ENCODE data around the gene DGKA.

DGKA gene

DNA sequence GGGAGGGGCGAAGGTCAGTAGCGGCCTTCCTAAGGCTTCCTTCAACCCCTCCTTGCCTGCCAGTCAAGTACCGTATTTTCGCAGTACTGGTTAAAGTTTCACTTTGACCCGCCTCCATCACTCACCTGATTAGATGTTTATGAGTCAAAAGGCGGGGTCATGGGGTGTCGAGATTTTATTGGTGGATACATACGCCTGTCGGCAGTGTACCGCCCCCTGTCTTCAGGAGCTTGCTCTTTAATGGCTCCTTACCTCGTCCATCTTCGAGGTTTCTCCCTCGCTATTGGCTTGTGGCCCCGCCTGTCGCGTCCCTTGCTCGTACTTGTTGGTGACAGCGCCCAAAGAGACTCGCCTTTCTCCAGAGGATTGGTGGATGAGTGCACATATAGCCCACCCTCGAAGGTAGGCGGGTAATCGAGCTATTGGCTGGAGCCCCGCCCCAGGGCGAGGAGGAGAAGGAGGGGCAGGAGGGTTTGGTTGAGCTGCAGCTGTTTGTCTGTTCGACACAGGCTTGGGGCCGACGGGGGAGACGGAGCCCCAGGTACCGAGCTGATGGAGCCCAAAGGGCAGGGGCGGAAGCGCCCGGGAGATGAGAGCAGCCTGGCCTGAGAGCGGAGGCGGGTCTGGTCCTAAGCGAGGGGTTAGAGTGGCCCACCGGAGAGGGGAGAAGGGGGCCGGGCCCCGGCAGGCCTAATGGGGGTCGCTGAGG lies 42.8 kb downstream of the DGKA start, which contains the start of gene RAB5B (continued):
- TF ChIP-seq, protein P1, sequence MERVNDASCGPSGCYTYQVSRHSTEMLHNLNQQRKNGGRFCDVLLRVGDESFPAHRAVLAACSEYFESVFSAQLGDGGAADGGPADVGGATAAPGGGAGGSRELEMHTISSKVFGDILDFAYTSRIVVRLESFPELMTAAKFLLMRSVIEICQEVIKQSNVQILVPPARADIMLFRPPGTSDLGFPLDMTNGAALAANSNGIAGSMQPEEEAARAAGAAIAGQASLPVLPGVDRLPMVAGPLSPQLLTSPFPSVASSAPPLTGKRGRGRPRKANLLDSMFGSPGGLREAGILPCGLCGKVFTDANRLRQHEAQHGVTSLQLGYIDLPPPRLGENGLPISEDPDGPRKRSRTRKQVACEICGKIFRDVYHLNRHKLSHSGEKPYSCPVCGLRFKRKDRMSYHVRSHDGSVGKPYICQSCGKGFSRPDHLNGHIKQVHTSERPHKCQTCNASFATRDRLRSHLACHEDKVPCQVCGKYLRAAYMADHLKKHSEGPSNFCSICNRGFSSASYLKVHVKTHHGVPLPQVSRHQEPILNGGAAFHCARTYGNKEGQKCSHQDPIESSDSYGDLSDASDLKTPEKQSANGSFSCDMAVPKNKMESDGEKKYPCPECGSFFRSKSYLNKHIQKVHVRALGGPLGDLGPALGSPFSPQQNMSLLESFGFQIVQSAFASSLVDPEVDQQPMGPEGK (tag by site-specific recombination; IDR thresholded peaks at IDR 0.05), result peak; percentile 91
- TF ChIP-seq ZNF530 (tag by site-specific recombination; IDR thresholded peaks at IDR 0.05; ENCODE audit: low read depth) (no peak), ZNF169 (tag by site-specific recombination; IDR thresholded peaks at IDR 0.05) (no peak), EGR2 (tag by site-specific recombination; IDR thresholded peaks at IDR 0.05; ENCODE audit: low read depth) (peak; percentile 70), ZNF341 (tag by site-specific recombination; IDR thresholded peaks at IDR 0.05; ENCODE audit: low read depth) (peak; percentile 51), ZNF660 (tag by site-specific recombination; IDR thresholded peaks at IDR 0.05) (0 out of 2 replicates have a peak, but pooled peaks have one; percentile 25), ZNF548 (tag by site-specific recombination; IDR thresholded peaks at IDR 0.05) (no peak), ZNF10 (tag by site-specific recombination; IDR thresholded peaks at IDR 0.05) (peak; percentile 99), OVOL3 (tag by site-specific recombination; IDR thresholded peaks at IDR 0.05) (no peak), ZNF785 (tag by site-specific recombination; IDR thresholded peaks at IDR 0.05) (no peak), ZNF776 (tag by site-specific recombination; IDR thresholded peaks at IDR 0.05; ENCODE audit: borderline replicate concordance) (no peak), SCRT1 (tag by site-specific recombination; IDR thresholded peaks at IDR 0.05; ENCODE audit: borderline replicate concordance) (peak; percentile 96), ZNF398 (tag by site-specific recombination; IDR thresholded peaks at IDR 0.05) (no peak), ZNF488 (tag by site-specific recombination; IDR thresholded peaks at IDR 0.05) (no peak), ZNF221 (tag by site-specific recombination; IDR thresholded peaks at IDR 0.05; ENCODE audit: borderline replicate concordance) (no peak), ZNF114 (tag by site-specific recombination; IDR thresholded peaks at IDR 0.05) (no peak), GLI4 (tag by site-specific recombination; IDR thresholded peaks at IDR 0.05) (no peak; the same call in 1 of the 2 replicates), ZNF121 (tag by site-specific recombination; IDR thresholded peaks at IDR 0.05) (no peak), ZBTB17 (tag by site-specific recombination; IDR thresholded peaks at IDR 0.05) (peak; percentile 84), HIC1 (tag by site-specific recombination; IDR thresholded peaks at IDR 0.05) (no peak)
- TF ChIP-seq, protein P2, sequence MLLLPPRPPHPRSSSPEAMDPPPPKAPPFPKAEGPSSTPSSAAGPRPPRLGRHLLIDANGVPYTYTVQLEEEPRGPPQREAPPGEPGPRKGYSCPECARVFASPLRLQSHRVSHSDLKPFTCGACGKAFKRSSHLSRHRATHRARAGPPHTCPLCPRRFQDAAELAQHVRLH (tag by site-specific recombination; IDR thresholded peaks at IDR 0.05), result peak; percentile 99
- TF ChIP-seq, protein P3, sequence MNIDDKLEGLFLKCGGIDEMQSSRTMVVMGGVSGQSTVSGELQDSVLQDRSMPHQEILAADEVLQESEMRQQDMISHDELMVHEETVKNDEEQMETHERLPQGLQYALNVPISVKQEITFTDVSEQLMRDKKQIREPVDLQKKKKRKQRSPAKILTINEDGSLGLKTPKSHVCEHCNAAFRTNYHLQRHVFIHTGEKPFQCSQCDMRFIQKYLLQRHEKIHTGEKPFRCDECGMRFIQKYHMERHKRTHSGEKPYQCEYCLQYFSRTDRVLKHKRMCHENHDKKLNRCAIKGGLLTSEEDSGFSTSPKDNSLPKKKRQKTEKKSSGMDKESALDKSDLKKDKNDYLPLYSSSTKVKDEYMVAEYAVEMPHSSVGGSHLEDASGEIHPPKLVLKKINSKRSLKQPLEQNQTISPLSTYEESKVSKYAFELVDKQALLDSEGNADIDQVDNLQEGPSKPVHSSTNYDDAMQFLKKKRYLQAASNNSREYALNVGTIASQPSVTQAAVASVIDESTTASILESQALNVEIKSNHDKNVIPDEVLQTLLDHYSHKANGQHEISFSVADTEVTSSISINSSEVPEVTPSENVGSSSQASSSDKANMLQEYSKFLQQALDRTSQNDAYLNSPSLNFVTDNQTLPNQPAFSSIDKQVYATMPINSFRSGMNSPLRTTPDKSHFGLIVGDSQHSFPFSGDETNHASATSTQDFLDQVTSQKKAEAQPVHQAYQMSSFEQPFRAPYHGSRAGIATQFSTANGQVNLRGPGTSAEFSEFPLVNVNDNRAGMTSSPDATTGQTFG (tag by site-specific recombination; IDR thresholded peaks at IDR 0.05; ENCODE audit: borderline replicate concordance), result no peak
- TF ChIP-seq, protein P4, sequence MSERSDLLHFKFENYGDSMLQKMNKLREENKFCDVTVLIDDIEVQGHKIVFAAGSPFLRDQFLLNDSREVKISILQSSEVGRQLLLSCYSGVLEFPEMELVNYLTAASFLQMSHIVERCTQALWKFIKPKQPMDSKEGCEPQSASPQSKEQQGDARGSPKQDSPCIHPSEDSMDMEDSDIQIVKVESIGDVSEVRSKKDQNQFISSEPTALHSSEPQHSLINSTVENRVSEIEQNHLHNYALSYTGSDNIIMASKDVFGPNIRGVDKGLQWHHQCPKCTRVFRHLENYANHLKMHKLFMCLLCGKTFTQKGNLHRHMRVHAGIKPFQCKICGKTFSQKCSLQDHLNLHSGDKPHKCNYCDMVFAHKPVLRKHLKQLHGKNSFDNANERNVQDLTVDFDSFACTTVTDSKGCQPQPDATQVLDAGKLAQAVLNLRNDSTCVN (tag by site-specific recombination; optimal IDR thresholded peaks at IDR 0.05), result peak; percentile 35
- TF ChIP-seq, protein P5, sequence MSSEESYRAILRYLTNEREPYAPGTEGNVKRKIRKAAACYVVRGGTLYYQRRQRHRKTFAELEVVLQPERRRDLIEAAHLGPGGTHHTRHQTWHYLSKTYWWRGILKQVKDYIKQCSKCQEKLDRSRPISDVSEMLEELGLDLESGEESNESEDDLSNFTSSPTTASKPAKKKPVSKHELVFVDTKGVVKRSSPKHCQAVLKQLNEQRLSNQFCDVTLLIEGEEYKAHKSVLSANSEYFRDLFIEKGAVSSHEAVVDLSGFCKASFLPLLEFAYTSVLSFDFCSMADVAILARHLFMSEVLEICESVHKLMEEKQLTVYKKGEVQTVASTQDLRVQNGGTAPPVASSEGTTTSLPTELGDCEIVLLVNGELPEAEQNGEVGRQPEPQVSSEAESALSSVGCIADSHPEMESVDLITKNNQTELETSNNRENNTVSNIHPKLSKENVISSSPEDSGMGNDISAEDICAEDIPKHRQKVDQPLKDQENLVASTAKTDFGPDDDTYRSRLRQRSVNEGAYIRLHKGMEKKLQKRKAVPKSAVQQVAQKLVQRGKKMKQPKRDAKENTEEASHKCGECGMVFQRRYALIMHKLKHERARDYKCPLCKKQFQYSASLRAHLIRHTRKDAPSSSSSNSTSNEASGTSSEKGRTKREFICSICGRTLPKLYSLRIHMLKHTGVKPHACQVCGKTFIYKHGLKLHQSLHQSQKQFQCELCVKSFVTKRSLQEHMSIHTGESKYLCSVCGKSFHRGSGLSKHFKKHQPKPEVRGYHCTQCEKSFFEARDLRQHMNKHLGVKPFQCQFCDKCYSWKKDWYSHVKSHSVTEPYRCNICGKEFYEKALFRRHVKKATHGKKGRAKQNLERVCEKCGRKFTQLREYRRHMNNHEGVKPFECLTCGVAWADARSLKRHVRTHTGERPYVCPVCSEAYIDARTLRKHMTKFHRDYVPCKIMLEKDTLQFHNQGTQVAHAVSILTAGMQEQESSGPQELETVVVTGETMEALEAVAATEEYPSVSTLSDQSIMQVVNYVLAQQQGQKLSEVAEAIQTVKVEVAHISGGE (tag by site-specific recombination; conservative IDR thresholded peaks at IDR 0.05; ENCODE audit: low read depth), result no peak; the same call in 1 of the 2 replicates
